ENCODE measurements around the gene KRT38.
"Not testable (repeated sequence)": the region's sequence is repeated elsewhere in the genome, so short reads cannot be mapped to it uniquely, and the experiment has no call there.

KRT38 gene

DNA sequence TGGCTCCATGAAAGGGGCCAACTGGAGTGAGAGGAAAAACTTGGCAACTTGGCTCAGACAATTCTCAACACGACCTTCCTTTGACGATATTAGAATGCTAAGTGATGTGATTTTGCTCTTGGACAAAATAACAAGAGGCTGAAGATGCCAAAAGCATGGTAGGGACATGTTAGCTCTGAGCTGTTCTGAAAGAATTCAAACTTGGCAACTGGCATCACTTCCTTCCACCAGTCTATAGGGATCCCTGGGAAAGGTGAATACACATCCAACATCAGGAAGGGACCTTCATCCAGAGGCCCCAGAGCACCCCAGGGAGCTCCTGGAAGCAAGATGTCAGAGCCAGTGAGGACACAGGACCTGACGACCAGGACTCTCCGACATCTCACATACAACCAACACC lies 20.6 kb downstream of the KRT38 start:
- no peak for DNase-seq

DNA sequence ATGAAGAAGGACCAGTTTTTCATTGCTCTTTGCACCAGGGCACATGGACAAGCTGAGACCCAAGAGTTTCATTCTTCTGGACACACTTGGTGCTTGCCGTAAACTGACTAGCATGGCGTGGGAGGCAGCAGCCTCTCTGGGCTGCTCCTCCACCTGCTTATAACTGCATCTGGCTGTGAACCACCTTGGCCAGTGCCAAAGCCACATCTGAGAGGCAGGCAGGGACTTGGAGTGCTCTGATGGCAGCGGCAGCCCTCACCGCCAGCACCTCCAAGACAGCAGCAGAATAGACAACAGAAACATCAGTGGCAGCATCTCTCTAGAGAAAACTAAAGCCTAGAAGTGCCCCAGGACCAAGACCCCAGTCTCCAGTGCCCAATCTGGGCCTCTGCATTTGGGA lies 21.1 kb downstream of the KRT38 start:
- DNase-seq, result no peak

DNA sequence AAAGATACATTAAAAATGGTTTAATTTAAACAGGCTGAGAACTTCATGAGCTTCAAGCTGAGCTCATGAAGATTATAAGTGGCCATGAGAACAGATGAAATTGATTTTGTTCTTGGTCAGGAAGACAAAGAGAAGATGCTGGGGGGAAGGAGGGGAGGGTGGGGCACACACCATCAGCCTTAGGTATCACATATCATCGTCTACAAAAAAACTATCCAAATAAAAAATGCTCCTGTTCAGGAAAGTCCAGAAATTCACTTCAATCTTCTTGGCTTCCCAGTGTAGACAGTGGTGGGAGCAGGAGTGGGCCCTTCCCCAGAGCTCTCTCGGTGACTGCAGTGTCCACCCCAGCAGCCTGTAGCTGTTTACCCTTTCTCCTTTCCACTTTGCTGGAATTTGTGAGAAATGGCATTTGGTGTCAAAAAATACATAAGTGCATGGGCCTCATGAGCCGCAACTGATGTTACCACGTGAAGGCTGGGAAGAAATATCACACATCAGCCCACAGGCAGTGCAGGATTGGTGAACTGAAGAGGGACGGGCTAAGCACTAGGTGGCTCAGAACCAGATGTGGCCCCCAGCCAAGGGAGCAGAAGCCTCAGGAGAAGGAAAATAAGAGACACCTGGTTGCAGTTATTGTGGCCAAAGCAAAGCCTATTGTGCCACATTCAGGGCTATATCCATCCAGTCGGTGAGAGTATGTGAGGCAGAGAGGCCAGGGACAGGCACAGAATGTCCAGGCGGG lies 22.5 kb downstream of the KRT38 start:
- no peak for DNase-seq

DNA sequence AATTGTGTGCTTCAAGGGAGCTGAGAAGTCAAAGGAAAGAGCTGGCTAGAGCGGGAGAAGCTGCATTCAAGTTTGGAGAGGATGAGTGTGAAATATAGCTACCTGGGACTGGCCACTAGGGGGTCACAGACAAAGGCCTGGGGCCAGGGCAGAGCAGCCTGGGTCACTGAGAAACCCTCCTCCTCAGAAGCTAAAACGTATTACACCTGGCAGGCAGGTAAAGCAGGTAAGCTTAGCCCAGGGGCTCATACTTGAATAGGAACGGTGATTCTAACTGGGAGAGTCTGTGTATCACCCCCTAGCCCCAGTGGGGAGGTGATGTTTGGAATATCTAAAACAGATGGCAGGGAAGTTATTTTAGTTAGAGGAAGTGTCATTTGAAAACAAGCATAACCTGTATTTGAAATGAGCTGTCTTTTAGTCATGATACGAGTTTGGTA lies 23.2 kb downstream of the KRT38 start:
- no peak for DNase-seq

DNA sequence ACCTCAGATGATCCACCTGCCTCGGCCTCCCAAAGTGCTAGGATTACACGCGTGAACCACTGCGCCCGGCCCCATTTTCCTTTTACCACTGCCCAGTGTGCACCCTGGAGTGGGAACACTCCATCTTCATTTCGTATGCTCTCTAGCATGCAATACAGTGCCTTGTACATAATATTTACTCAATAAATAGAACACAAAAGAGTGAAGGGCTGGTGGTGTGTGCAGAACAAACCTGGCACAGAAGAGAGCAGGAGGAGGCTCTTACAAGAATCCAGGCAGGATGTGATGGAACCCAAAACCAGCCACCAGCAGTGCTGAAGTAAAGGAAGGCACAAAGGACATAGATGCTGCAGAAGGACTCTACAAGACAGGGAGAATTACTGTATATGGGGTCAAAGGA lies 23.7 kb downstream of the KRT38 start:
- DNase-seq, result no peak

DNA sequence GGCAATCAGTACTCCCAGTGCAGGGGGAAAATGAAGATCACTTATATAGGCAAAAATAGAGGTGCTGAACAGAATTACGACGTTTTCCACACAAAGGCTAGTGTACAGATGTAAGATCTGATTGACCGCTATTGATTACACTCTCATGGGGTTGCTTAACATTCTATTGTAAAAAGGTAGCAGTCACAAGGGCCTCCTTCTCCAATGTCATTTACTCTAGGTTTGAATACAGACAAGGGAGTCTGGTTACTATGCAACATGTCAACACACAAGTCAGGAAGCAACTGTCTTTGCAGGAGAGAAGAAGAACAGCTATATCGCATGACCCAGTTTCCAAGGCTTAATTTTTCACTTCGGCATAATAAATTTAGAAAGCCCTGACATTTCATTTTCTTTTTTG lies 24.3 kb downstream of the KRT38 start:
- no peak for DNase-seq

DNA sequence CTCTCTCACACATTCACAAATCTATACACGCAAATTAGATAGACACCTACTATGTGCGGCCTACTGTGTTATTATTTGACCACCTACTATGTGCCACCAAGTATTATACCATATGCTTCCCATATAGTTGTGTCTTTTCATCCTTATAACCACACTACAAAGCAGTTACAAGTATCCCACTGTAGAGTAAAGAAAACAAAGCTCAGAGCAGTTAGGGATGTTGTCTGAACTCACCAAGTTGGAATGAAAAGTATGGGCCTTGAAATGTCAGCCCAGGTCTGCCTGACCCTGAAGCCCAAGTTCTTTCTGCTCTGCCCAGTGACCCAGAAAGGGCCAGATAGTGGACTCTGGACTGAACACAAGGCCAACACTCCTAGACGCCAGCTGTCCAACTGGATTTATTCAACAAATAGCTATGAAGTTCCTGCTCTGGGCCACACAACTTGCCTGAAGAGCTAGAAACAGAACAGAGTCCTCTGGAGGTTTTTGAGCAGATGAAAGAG lies 24.9 kb downstream of the KRT38 start:
- no peak for DNase-seq

DNA sequence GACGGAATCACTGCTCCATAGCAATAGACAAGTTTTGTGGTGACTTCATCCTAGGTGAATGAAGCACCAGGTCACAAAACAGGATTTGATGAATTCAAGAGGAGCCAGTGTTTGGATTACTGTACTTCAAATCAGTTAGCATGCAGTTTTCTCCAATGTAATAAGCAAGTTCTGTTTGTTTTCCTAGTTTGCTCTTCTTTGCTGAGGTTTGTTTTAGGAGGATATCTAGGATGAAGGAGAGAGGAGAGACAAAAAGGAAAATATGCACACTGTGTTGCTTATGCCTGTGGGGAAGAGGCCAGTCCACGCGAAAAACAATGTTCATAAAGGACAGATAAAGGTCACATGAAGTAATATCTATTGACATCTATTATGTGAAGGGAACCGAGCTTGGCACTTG lies 25.4 kb downstream of the KRT38 start:
- no peak for DNase-seq

DNA sequence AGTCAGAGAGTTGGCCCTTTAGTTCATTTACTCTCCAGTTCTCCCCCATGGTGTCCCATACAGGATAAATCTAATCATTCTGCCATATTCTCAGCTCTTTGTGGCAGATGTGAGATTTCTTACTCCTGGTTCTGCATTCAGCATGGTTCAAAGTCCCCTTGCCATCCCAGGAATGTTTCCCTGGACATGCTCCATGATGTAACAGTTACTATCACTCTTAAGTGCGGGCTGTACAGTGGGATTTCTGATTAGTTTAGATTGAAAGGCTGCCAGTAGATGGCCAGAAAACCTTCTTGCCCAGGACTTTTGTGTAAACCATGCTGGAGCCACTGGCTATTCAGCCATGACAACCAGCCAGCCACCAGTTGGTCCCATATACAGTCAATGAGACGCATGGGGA lies 26.8 kb downstream of the KRT38 start:
- DNase-seq, result no peak

DNA sequence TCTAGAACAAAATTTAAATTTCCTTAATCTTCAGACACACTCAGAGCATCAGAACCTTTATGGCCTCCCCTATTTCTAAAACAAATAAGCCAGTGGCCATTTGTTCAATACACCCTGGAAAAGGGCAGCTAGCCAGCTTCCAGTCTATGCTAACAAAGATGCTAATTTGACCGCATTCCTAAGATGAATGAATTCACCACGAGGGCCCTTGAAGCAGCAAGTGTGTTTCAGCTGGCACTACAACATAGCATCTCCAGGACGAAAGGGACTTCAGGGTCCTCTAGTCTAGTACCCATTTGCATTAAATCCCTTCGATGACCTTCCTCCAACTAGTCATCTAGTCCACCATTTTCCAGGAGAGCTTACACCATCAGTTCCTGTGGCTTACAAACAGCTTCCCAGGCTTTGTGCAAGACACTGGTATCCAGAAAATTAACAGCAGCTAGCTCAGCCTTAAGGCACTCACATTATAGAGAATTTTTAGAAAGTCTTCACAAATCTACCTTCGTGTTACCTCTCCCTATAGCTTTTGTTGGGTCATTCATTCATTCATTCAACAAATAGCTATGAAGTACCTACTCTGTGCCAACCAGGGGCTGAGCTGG lies 27.3 kb downstream of the KRT38 start:
- no peak for DNase-seq

DNA sequence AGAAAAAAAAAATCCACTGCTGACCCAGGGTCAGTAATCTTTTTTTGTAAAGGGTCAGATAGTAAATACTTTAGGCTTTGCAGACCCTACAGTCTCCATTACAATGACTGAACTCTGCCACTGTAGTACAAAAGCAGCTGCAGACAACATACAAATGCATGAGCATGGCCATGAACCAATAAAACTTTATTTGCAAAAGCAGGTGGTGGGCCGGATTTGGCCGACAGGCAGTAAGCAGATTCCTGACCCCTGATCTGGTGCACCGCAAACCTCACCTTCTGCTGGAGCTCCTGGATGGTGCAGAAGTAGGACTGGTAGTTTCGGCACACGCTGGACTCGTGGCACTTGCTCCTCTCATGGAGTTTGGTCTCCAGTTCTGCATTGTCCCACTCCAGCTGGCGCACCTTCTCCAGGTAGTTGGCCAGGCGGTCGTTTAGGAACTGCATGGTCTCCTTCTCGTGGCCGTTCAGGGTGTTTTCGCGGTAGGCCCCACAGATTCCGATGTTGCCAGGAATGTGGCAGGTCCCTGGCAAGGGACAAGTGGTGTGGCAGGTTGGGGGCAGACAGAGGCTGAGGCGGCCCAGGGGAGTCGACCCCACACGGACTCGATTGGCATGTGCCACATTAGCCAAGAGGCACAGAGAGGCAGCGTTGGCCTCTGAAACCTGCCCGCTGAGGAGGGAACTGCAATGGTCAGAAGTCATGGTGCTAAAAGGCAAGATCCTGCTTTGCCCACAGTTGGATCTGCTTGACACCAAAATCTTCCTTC lies 29.5 kb downstream of the KRT38 start:
- no peak for DNase-seq

DNA sequence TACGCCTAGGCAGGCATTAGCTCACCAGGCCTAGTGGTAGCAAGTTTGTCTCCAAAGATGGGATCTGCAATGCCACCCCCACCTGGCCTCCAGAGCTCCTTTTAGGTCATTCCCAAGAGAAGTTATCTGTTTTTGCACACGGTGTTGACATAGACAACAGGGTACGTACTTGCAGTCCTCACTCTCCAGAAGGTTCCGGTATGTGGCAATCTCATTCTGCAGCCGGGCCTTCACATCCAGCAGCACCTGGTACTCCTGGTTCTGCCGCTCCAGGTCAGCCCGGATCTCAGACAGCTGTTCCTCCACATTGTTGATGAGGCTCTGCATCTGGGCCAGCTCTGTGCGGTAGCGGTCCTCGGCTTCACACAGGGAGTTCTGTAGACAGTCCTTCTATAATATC lies 33.6 kb downstream of the KRT38 start:
- no peak for DNase-seq

DNA sequence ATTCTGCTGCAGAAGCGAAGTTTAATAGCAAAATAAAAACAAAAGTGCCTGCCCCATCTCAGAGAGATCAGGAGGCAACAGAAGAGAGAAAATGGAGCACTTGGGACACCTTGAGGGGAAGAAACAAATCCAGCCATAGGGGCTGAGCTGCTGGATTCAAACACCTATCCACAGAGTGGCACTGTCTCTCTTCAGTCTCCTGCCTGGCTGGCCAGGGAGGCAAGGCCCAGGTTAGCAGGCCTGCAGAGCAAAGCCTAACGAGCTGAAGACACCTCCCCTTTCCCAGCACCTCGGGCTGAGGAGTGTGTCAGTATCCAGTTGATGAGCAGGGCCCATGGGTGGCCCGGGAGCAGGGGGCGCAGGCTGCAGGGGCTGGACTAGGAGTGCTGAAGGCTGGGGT lies 34.6 kb downstream of the KRT38 start:
- DNase-seq, result no peak

DNA sequence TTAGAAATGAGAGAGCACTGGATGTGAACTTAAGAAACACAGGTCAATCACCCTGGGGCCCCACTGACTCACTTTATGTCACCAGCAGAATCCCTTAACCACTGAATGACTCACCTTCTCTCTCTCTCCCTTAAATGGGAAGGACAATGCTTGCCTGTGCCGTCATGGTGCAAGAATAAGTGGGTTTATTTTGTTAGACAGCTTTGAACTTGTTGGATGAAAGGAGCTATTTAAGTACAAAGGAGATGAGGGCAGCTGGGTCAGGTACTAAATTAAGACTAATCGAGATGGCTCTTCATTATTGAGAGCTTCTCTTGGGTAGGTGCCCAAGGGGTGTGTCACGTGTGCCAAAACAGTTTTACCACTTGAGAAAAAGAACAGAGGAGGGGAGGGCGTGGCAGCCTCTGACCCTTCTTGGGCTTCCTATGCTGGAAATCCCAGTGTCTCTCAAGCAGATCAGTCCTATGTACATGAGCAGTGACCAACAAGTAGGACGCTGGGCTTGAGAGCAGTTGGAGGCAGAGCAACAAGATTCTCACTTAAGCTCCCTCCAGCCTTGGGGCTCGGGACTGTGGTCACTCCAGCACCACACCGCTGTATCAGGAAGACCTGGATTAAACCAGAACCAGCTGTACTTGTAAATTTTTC lies 36.6 kb downstream of the KRT38 start:
- DNase-seq, result no peak

DNA sequence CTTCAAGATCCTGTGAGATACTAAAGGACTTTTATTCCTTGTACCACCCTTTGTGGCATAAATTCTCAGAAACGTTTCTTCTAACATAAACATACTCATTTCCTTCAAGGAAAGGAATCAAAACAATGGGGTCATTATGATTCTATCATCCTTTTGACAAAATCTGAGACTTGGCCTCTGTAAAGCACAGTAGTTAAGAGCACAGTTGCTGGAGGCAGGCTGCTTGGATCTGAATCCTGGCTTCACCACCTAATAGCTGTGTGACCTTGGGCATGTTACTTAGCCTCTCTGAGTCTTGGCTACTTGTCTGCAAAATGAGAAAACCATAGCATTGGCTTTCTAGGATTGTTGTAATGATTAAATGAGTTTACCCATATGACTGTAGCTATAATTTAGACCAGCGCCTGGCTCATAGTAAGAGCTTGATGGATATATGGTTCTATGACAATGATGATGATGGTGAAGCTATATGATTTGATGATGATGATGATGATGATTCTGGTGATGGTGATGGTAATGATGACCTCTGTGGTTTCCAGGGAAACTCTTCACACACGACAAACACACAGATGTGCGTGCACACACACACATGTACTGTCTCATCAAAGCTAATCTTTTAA lies 37.3 kb downstream of the KRT38 start:
- DNase-seq, result no peak

DNA sequence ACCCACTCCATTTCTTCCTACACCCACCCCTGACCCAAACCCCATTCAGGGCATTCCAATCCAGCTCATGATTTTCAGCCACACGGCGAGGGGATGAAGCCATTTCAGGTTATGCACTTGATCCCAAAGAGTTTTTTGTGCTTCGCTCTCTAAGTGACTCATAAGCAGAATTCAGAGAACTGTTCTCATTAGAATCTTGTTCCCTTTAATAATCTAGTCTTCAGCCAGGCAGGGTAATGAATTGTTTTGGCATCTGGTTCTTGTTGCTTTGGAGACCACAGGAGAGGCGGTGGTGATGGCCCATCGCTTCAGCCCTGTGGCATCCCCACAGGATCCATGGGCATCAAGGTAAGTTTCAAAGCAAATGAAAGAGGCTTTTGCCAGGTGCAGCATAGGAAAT lies 38.6 kb downstream of the KRT38 start:
- DNase-seq, result no peak

DNA sequence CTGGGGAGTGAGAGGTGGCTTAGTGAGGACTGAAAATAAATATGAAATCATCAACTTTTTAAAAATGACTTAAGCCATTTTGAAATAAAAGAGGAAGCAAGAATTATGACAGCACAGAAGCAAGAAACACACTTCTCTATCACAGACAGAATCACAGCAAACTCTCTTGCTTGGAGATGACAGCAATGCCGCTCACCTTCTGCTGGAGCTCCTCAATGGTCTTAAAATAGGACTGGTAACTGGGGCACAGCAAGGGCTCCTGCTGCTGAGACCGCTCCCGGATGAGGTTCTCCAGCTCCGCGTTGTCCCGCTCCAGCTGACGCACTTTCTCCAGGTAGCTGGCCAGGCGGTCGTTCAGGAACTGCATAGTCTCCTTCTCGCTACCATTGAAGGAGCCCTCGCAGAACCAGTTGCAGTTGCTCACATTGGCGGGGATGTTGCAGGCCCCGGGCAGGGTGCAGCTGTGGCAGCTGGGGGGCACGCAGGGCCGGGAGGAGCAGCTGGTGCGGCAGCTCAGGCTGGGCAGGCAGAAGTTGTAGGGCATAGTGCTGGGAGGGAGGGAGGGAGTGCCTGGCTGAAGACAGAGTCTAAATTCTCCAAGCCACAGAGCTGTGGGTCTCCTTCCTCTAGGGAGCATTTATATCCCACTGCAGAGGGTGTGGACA lies 43.7 kb downstream of the KRT38 start, which contains the start of gene KRT31:
Gene KRT31 (minus strand): TSS at position 613 of the 665 bp plus-strand sequence. CDS start 69 bp downstream, at position 544.
- DNase-seq, result peak; percentile 44

DNA sequence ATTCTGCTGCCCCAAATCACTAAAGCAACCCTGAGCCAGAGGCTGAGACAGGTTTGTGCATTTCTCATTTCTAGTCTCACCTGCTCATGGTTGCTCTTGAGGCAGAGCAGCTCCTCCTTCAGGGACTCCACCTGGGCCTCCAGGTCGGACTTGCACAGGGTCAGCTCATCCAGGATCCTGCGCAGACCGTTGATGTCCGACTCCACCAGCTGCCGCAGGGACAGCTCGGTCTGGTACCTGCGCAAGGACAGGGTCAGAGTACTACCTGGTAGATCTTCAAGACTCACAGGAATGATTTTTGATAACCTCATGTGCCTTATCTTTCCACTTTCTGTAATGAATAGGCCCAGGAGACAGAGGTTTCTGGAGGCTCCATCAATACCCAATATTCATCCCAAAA lies 44.4 kb downstream of the KRT38 start:
- DNase-seq, result no peak

DNA sequence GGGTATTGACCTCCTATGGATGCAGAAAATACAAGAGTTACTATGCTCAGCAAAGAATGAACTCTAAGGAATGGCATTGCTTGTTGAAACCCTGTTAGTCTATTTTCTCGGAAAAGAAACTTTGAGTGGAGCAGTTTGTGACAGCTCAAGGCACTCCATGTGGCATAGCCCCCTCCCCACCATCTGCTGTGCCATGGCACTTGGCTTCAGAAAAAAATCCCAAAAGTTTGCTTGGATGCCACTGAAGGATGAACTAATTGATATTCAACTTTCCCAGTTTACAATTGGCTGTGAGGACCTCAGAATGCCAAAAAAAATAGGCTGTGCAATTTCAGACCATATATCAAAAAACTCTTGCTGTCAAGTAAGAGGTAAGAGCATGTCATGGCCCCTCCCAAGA lies 45.2 kb downstream of the KRT38 start:
- DNase-seq, result no peak

DNA sequence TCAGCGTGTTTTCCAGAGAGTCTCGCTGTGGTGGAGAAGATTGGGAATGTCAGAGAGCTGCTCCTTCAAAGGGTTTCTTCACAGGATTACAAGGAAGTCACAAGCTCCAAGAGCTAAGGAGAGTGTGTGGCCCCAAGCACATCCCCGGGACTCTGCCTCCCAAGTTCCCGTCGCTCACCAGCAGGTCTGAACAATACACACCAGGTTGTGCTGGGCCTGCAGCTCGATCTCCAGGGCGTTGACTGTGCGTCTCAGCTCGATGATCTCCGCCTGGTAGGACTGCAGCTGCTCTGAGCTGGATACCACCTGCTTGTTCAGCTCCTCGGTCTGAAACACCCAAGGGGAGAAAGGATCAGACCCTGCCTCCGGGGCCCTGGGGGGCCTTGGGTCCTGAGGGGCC lies 45.7 kb downstream of the KRT38 start:
- DNase-seq, result not testable (repeated sequence)

DNA sequence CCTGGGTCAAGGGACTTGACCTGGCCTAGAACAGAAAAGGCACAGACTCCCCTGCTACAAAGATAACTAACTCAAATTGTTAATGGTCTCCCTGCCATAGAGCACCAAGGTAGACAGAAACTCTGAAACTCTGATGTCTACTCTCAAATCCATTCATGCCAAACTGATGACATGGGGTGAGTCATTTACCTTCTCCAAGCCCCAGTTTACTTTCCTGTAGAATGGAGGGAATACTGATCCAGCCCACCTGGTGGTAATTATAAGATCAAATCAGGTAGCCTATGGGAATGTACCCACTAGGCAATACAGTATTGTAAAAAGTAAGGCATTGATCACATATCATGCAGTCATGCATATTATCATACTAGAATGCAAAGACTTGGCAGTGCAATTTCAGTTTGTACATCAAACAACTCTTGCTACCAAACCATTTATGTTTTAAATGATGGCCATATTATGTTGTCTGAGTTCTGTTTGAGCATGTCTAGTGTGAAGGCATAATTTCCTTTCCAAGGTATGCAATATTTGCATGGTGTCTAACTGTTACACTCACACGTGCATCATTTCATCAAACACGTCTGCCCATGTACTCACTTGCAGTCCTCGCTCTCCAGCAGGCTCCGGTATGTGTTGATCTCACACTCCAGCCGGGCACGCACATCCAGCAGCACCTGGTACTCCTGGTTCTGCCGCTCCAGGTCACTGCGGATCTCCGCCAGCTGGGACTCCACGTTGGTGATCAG lies 46.4 kb downstream of the KRT38 start:
- DNase-seq, result no peak

All from left hindlimb (tissue), 1 donor.